CD4-positive, alpha-beta T cell treated with Interferon alpha-2 for 1 hour (primary cell): ENCODE measurements around the gene CHD9.

Experiments
- DNase-seq, 2 donors: peaks; one replicate each; pipeline ENCODE4 v3.0.0-alpha.2; 2020 to 2022

Gene CHD9

GRCh38 chr16:53078765-53079485 is 24.1 kb downstream of the CHD9 start:
- DNase-seq, result no peak

GRCh38 chr16:53080345-53081031 is 25.7 kb downstream of the CHD9 start:
- no peak for DNase-seq

GRCh38 chr16:53081032-53081424 is 26.2 kb downstream of the CHD9 start:
- DNase-seq, result no peak

GRCh38 chr16:53081686-53082407 is 27.1 kb downstream of the CHD9 start:
- no peak for DNase-seq

- DNase-seq, result no peak
Measured at GRCh38 chr16:53082509-53082908, 27.7 kb downstream of the CHD9 start.

GRCh38 chr16:53083119-53083518 is 28.3 kb downstream of the CHD9 start:
- no peak for DNase-seq

GRCh38 chr16:53084141-53084541 is 29.4 kb downstream of the CHD9 start:
- DNase-seq, result no peak

GRCh38 chr16:53084746-53085334 is 30.0 kb downstream of the CHD9 start:
- no peak for DNase-seq

GRCh38 chr16:53085369-53085843 is 30.6 kb downstream of the CHD9 start:
- no peak for DNase-seq

GRCh38 chr16:53085931-53086421 is 31.2 kb downstream of the CHD9 start:
- no peak for DNase-seq

- no peak for DNase-seq
Measured at GRCh38 chr16:53087101-53087500, 32.3 kb downstream of the CHD9 start.

- DNase-seq, result no peak
Measured at GRCh38 chr16:53089434-53090285, 34.9 kb downstream of the CHD9 start.

GRCh38 chr16:53090286-53090590 is 35.4 kb downstream of the CHD9 start:
- DNase-seq, result no peak

GRCh38 chr16:53090591-53091411 is 36.0 kb downstream of the CHD9 start:
- peak in 1 of 2 donors; percentile 28 for DNase-seq

- DNase-seq, result peak in 1 of 2 donors; percentile 30
Measured at GRCh38 chr16:53091466-53092211, 36.8 kb downstream of the CHD9 start.

- DNase-seq, result no peak
Measured at GRCh38 chr16:53092284-53092683, 37.5 kb downstream of the CHD9 start.

- no peak for DNase-seq
Measured at GRCh38 chr16:53093162-53093744, 38.5 kb downstream of the CHD9 start.

- peak; percentile 33 for DNase-seq
Measured at GRCh38 chr16:53094013-53094630, 39.3 kb downstream of the CHD9 start.

GRCh38 chr16:53097190-53097589 is 42.4 kb downstream of the CHD9 start:
- no peak for DNase-seq
